Erythroblast (primary cell): ENCODE measurements around the gene GCSAM.

ENCODE experiments used
- GATA1 ChIP-seq: IDR thresholded peaks from 2 replicates; pipeline ENCODE4 v1.6.1; 2011; ENCODE audit warnings: low read depth, mild to moderate bottlenecking, control low read depth, low read length, moderate library complexity
- POLR2A ChIP-seq: IDR thresholded peaks from 2 replicates; pipeline ENCODE4 v1.6.1; 2011; ENCODE audit warnings: mild to moderate bottlenecking, low read length

DNA sequence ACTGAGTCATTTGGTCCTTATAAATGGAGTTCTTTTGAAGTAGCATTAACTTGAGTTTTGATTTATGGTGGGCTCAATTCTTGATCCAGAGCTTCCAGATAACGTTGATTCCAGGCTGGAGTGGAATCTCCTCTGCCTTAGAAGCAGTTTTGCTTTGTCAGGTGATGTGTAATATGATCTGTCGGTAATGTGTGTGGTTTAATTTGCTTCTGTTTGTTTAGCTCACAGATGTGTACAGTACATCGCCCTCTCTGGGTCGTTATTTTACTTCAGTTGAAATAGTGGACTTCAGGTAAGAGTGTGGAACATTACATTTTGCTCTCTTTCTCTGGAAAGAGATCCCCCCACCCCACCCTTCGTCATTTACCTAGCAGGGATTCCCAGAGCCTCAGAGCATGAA is 23.7 kb downstream of the GCSAM start:
- no peak for TF ChIP-seq POLR2A
- no peak for TF ChIP-seq GATA1
